IPS DF 4.7 (cell line): ENCODE results near the gene ARHGAP45.

ENCODE experiments used
- DNase-seq: peaks from one replicate; pipeline ENCODE4 v3.0.0-alpha.2; 2013; ENCODE audit warnings: low spot score; ENCODE audit errors: extremely low read depth

ARHGAP45 gene

GRCh38 chr19:1070576-1070930 is 3.6 kb downstream of the ARHGAP45 start:
- no peak for DNase-seq

GRCh38 chr19:1070931-1071791 is 4.2 kb downstream of the ARHGAP45 start:
- DNase-seq = no peak

GRCh38 chr19:1072371-1073015 is 5.5 kb downstream of the ARHGAP45 start:
- no peak for DNase-seq

GRCh38 chr19:1073063-1073955 is 6.3 kb downstream of the ARHGAP45 start:
- DNase-seq = no peak

GRCh38 chr19:1073956-1074517 is 7.1 kb downstream of the ARHGAP45 start:
- no peak for DNase-seq

- DNase-seq = no peak
Measured at GRCh38 chr19:1074544-1075283, 7.7 kb downstream of the ARHGAP45 start.

- DNase-seq = no peak
Measured at GRCh38 chr19:1076046-1076386, 9.0 kb downstream of the ARHGAP45 start.

GRCh38 chr19:1076951-1077350 is 10.0 kb downstream of the ARHGAP45 start:
- no peak for DNase-seq

- DNase-seq = no peak
Measured at GRCh38 chr19:1079566-1080111, 12.7 kb downstream of the ARHGAP45 start.

GRCh38 chr19:1080360-1081161 is 13.6 kb downstream of the ARHGAP45 start:
- no peak for DNase-seq

- no peak for DNase-seq
Measured at GRCh38 chr19:1081301-1082164, 14.6 kb downstream of the ARHGAP45 start.

- no peak for DNase-seq
Measured at GRCh38 chr19:1082165-1082927, 15.4 kb downstream of the ARHGAP45 start.

- no peak for DNase-seq
Measured at GRCh38 chr19:1082928-1083816, 16.2 kb downstream of the ARHGAP45 start.

GRCh38 chr19:1084024-1084868 is 17.3 kb downstream of the ARHGAP45 start:
- no peak for DNase-seq

- no peak for DNase-seq
Measured at GRCh38 chr19:1085053-1085658, 18.2 kb downstream of the ARHGAP45 start.
